Stimulated activated CD8-positive, alpha-beta memory T cell treated with anti-CD3 and anti-CD28 coated beads, Interleukin-15, amount 100 ng/mL, for 4 hours (primary cell): ENCODE data around the gene RALA.

ENCODE experiments used
- DNase-seq, 2 donors: peaks; one replicate each; pipeline ENCODE4 v3.0.0-alpha.2; 2020; ENCODE audit warnings: low read depth in 2 of 2

The RALA gene

GRCh38 chr7:39623047-39623731, at the start of gene RALA:
TSS of gene RALA (plus strand) at chr7:39623572. CDS start at chr7:39686668, 63,096 bp downstream.
- peak; percentile 82 to 84 for DNase-seq

- DNase-seq, result no peak
These were observed 48.6 kb upstream of the RALA start for GRCh38 chr7:39574673-39575349.

- DNase-seq, result no peak
These were observed 46.0 kb upstream of the RALA start for GRCh38 chr7:39577229-39577874.

GRCh38 chr7:39580149-39580874, 43.1 kb upstream of the RALA start:
- DNase-seq, result peak; percentile 36 to 63

DNA sequence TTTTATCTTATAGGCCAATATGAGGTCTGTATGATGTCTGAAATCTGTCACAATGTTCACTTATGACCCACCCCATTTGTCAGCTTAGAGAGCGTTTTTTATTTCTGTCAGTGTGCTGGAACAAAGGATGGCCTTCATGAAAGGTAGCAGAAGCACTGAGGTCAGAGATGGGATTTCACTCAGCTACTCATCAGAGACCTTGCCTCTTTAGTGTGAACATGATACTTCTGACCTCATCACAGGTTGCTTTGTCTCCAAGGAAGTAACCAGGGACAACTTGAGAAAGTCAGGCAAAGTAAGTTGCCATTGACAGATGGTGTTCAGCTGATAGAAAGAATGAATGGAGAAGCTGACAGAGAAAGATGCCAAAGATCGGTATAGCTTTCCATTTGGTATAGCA, 40.8 kb upstream of the RALA start:
- DNase-seq, result no peak

- DNase-seq, result no peak
These were observed 39.8 kb upstream of the RALA start for GRCh38 chr7:39583539-39583938.

- no peak for DNase-seq
These were observed 36.0 kb upstream of the RALA start for GRCh38 chr7:39587393-39587792.

DNA sequence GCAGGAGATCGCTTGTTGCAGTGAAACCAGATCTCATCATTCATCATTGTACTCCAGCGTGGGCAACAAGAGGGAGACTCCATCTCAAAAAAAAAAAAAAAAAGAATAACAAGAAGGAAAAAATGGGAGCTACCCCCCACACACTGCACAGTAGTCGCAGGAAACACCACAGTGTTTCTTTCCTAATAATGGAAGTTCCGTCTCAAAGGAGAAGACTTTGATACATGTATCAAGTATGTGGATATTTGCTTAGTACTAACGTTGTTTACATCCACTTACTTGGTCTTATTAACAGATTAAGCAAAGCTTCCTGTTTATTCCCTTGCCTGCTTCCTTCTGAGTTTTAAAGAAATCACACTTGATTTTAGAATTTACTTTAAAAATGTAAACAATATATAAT, 35.0 kb upstream of the RALA start:
- no peak for DNase-seq

- DNase-seq, result peak; percentile 31 to 69
These were observed 33.9 kb upstream of the RALA start for GRCh38 chr7:39589323-39590111.

- DNase-seq, result no peak
These were observed 30.8 kb upstream of the RALA start for GRCh38 chr7:39592586-39592985.

DNA sequence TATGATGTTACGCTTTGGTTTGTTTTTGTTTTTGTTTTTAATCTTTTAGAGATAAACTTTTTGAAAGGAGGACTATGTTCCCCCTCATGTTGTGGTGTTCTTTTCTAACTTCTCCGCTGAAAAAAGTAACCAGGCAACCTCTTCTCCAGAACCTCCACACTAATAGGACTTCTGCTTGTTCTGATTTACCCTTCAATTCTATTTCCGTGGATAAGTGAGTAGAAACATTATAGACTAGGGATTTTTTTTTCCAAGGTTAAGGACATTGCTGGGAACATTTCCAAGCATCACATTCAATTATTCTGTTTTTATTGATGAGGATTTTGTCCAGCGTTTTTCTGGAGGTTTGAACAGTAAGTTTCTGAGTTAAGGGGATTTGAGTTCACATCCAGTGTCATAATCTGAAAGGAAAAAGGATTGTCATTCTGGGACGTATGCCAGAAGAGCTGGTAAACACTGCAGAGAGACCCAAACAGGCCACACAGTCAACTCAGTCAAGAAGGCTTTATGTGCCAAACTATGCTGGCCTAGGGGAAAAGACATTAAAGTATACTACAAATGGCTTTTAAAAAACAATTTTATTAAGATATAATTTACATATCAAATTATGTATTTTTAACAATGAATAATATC, 28.3 kb upstream of the RALA start:
- no peak for DNase-seq

DNA sequence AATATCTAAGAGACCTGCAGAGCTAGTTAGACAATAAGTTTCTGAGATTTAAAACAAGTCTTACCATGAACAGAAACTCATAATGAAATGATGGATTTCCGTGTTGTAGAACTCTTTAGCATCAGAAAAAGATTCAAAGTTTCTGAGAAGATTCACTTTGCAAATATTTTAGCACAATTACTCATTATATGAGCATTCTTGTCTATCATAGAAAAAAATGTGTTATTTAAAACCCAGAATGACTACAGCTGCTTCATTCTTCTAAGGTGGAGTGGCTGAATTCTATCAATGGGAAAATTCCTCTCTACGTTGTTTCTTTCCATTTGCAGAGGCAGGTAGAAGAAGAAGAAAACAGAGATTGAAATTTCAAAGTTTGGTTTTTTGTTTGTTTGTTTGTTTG, 21.0 kb upstream of the RALA start:
- DNase-seq, result no peak

DNA sequence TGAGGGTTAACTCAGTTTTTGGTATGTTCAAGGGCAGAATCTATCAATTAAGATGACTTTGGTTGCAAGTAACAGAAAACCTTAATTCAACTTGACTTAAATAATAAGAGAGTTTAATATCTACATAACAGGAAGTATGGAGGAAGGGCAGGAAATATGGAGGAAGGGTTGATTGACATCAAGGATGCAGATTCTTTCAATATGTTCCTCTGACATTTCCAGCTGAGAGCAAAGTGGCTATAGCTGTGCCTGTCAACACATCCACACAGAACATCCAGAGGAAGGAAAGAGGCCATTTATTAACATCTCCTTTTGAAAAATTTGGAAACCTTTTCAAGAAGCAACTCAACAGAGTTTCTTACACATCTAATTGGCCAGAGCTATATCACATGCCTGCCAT, 19.4 kb upstream of the RALA start:
- no peak for DNase-seq

- DNase-seq, result no peak
These were observed 18.3 kb upstream of the RALA start for GRCh38 chr7:39605087-39605486.

GRCh38 chr7:39606352-39606751, 17.0 kb upstream of the RALA start:
- DNase-seq, result no peak

- no peak for DNase-seq
These were observed 16.4 kb upstream of the RALA start for GRCh38 chr7:39606941-39607340.

- DNase-seq, result no peak
These were observed 15.5 kb upstream of the RALA start for GRCh38 chr7:39607865-39608264.

DNA sequence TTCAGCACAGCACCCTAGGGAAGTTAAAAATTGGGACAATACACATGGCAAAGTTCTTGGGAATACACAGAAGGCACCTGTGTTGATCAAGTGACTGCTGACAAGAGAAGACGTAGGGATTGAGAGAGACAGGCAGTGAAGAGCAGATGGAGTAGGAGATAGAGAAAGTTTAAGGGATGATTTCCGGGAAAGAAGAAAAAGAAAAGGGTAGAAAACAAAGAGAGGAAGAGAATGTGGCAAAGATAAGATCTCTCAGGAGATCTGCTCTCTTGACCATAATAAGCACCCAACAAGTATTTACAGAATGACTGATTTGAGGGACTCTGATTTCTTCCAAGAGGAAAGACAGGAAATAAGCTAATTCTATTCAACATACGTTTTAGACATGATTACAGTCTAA, 15.1 kb upstream of the RALA start:
- no peak for DNase-seq

- DNase-seq, result no peak
These were observed 14.0 kb upstream of the RALA start for GRCh38 chr7:39609113-39609934.

DNA sequence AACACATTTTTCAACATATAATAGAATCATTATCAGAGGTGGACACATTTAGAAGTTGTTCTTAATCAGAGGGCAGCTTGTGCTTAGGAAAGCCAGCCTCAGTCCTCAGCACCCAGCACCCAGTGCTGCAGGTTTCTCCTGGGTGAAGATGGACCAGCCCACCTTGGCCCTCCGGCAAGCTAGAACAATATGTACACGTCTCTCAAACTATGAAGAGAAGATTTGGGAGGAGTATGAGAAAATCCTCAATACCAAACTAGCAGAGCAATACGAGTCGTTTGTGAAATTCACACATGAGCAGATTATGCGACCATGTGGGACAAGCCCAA, 13.5 kb upstream of the RALA start:
- DNase-seq, result no peak
